Measurements from ENCODE around the gene TAS2R46. TPM values are rescaled to one million over a fixed set of nuclear protein-coding genes. Genes with fewer than 3 reads are reported as not detected.

The TAS2R46 gene
- total and polyA plus RNA-seq, 2 experiments from 2014 or later = 0.45 to 5.0 TPM

GRCh38 chr12:11070999-11071398, 8.9 kb upstream of the TAS2R46 start (continued):
- no peak for TF ChIP-seq ZNF462 (CRISPR knock-in tag; IDR thresholded peaks at IDR 0.05)
- no peak for TF ChIP-seq ZNF331 (CRISPR knock-in tag; IDR thresholded peaks at IDR 0.05; ENCODE audit: low read depth)
- no peak for TF ChIP-seq ZNF114 (CRISPR knock-in tag; IDR thresholded peaks at IDR 0.05)
- TF ChIP-seq EZH2 (IDR thresholded peaks at IDR 0.05; ENCODE audit: low read depth, unreplicated experiment) = no peak
- no peak for TF ChIP-seq ETS1 (IDR thresholded peaks at IDR 0.05)
- no peak for TF ChIP-seq POLR2AphosphoS5 (IDR thresholded peaks at IDR 0.05; ENCODE audit: low read depth)
- TF ChIP-seq CREB1 (CRISPR knock-in tag; IDR thresholded peaks at IDR 0.05; ENCODE audit: low read depth) = no peak
- no peak for TF ChIP-seq JUNB (IDR thresholded peaks at IDR 0.05; ENCODE audit: unreplicated experiment)
- TF ChIP-seq STAT1 (IDR thresholded peaks at IDR 0.05; ENCODE audit: unreplicated experiment) = no peak
- no peak for TF ChIP-seq NANOG (IDR thresholded peaks at IDR 0.05; ENCODE audit: borderline replicate concordance)
- no peak for TF ChIP-seq REST (IDR thresholded peaks at IDR 0.05; ENCODE audit: unreplicated experiment)
